Right lobe of liver (tissue), 4 donors: Measurements from ENCODE around the gene CACNA2D3.

Experiments used
- CTCF ChIP-seq, 4 donors: fragments of 200-600 bp in 3 of 4; fragments of 450-650 bp in 1 of 4; IDR thresholded peaks; one replicate each; pipeline versions ENCODE4 v1.5.1 to v1.8.0; 2016 to 2022; ENCODE audit warnings: antibody characterized with exemption in 4 of 4, mild to moderate bottlenecking in 2 of 4
- POLR2A ChIP-seq: fragments of 450-650 bp; IDR thresholded peaks from one replicate; pipeline ENCODE4 v1.6.1; 2017; ENCODE audit warnings: antibody characterized with exemption, mild to moderate bottlenecking
- donor health status: DM: no; HTN: no; CAD: no.
- donor health status: DM: no; HTN: no; CAD: no.
- donor health status: DM: no; HTN: yes; CAD: no.

GRCh38 chr3:54578417-54578816, 456.1 kb downstream of the CACNA2D3 start:
- TF ChIP-seq CTCF (IDR thresholded peaks at IDR 0.05) = no peak
- no peak for TF ChIP-seq POLR2A
